IgD-negative memory B cell (primary cell): ENCODE data around the gene HCN1. TPM values are rescaled to one million over a fixed set of nuclear protein-coding genes. Genes with fewer than 3 reads are reported as not detected.
"Not testable (repeated sequence)": the region's sequence is repeated elsewhere in the genome, so short reads cannot be mapped to it uniquely, and the experiment has no call there.

ENCODE experiments used
- H3K27ac Mint-ChIP-seq, 3 donors: one replicate each; pipeline ENCODE4 v1.8.0; 2020 to 2022; ENCODE audit warnings: mild to moderate bottlenecking in 3 of 3, mixed read lengths in 3 of 3, moderate library complexity in 1 of 3
- H3K27me3 Mint-ChIP-seq: one replicate; pipeline ENCODE4 v1.8.0; 2021; ENCODE audit warnings: mixed read lengths
- H3K36me3 Mint-ChIP-seq: one replicate; pipeline ENCODE4 v1.8.0; 2020; ENCODE audit warnings: mild to moderate bottlenecking, mixed read lengths
- H3K4me1 Mint-ChIP-seq, 3 donors: one replicate each; pipeline ENCODE4 v1.8.0; 2020 to 2022; ENCODE audit warnings: mixed read lengths in 3 of 3, mild to moderate bottlenecking in 1 of 3
- H3K4me3 Mint-ChIP-seq, 4 donors: one replicate each; pipeline ENCODE4 v1.8.0; 2020 to 2022; ENCODE audit warnings: mild to moderate bottlenecking in 4 of 4, mixed read lengths in 4 of 4, moderate library complexity in 3 of 4
- H3K9me3 Mint-ChIP-seq, 3 donors: one replicate each; pipeline ENCODE4 v1.8.0; 2020 to 2021; ENCODE audit warnings: mixed read lengths in 3 of 3, mild to moderate bottlenecking in 1 of 3
- polyA plus RNA-seq: library from polyadenylated mRNA; unstranded; fragments of 300-500 nt; fragmentation: Illumina TruSeq; gene quantifications from one replicate; pipeline ENCODE4 v1.2.3, GENCODE V29; 2021

The HCN1 gene
- polyA plus RNA-seq, 1 donor from 2014 or later = not detected

DNA sequence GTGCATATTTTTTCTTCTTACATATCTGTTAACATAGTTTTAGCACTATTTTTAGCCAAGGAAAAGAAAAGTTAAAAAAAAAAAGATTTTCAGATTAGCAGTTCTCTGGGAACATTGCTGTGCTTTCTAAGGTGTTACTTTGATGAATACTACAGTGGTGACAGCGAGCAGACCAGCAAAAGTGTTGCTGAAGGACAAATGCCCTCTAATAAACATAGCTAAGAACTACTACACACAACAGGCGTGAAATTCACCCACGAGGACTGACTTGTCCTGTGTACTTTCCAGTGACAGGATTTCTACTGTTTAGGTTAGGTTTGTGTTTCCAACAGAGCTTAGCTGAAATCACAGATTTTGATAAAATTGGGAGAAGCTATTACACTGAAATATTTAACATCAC, 153.8 kb downstream of the HCN1 start:
- no peaks in the 10 kb centered on the region for H3K27me3 Mint-ChIP-seq
- no peak overlapping the region for H3K4me3 Mint-ChIP-seq
- H3K27ac Mint-ChIP-seq = no peak overlapping the region
- H3K36me3 Mint-ChIP-seq = peaks cover 2% of the 10 kb centered on the region
- no peaks in the 10 kb centered on the region for H3K4me1 Mint-ChIP-seq
- peaks cover 0 to 7% (median 2%) of the 10 kb centered on the region in 3 donors for H3K9me3 Mint-ChIP-seq

DNA sequence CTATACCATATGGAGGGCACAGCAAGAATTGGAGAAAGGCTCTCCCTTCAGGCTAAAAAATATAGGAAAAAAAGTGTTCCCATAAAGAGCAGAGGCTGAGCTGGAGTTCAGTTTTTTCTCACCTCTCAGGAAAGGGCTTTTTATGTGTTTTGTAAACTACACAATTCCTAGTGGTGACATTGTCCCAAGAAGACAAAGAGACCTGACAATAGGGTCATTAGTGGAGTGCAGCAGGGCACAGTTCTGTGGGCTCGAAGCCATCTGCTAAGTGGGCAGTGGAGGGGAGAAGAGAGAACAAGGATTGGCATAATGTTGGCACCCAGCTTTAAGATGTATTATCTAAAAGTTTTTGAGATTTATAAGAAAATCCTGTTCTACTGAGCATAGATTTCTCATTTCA, 162.5 kb downstream of the HCN1 start:
- no peaks in the 10 kb centered on the region for H3K27me3 Mint-ChIP-seq

DNA sequence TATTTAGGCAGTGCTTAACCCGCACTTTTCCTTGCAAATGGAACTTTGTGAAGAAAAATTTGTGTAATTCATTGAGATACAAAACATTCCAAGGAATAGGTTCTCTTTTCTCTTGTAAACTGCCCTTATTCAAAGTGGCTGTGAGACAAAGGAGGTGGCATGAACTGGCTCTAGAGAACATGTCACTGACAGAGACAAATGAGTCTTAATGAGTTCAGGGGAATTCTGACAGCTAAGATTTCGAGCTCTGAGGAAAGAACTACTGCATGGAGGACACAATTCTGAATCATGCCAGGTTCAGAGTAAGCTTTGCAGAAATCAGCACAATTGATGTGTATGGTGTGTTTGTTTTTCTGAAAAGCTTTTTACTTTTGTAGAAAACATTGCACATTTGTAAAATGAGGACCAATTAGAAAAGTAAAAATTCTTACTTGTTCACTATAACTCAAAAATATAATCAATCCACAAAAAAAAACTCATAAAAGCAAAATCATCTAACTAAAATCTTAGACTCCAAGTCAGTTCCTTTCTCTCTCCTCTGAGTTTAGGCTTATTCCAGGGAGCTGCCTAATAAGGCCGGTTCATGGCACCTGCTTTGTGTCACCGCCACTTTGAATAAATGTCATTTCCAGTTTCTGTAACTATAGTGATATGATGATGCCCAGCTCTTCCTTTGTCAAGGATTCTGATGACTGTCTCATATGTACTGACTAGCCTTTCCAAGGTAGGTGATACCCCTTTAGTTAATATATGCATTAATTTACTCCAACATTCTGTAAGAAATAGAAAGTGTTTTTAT, 163.2 kb downstream of the HCN1 start:
- no peak overlapping the region for H3K27ac Mint-ChIP-seq

More for the DNA sequence above, 162.5 kb downstream of the HCN1 start:
- Mint-ChIP-seq H3K9me3 (peaks cover 0 to 3% (median 0%) of the 10 kb centered on the region in 3 donors), H3K4me1 (no peaks in the 10 kb centered on the region), H3K27ac (no peak overlapping the region), H3K36me3 (peaks cover 2% of the 10 kb centered on the region), H3K4me3 (no peak overlapping the region)

DNA sequence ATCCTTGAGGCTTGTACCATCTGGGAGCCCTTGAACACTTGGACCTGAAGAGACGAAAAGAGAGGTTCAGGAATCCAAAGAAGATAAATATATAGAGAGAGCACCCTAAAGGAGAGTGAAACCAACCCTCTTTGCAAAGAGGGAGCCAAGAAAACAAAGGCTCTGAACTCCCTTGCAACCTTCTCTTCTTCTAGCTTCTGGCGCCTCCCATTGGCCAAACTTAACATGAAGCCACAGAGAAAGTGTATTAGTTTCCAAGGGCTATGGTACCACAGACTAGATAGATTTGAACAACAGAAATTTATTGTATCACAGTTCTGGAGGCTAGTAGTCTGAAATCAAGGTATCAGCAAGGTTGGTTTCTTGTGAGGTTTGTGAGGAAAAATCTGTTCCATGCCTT, 175.1 kb downstream of the HCN1 start:
- Mint-ChIP-seq H3K36me3 (no peaks in the 10 kb centered on the region), H3K27ac (no peak overlapping the region), H3K9me3 (peaks cover 0 to 6% (median under 1%) of the 10 kb centered on the region in 3 donors), H3K27me3 (no peaks in the 10 kb centered on the region), H3K4me1 (no peaks in the 10 kb centered on the region), H3K4me3 (no peak overlapping the region)

More for the DNA sequence above, 163.2 kb downstream of the HCN1 start:
- Mint-ChIP-seq H3K27me3 (no peaks in the 10 kb centered on the region), H3K36me3 (peaks cover 2% of the 10 kb centered on the region), H3K9me3 (peaks cover 0 to 3% (median 0%) of the 10 kb centered on the region in 3 donors), H3K4me1 (no peaks in the 10 kb centered on the region), H3K4me3 (no peak overlapping the region)

DNA sequence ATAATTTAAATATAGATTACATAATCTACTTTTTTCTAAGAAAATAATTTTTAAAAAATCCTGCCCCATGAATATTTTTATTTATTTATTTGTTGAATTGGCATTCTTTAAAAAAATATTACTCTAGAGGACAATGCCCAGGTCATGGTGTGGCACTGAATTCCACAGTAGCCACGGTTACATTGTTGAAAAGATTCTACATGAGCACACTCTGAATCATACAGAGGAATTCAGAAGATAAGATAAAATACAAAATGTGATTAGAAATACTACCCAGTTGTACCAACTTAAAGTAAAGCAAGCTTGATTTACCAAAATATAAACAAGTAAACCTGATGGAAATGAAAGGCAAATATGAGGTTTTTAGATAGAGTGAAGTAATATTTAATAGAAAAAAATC, 183.7 kb downstream of the HCN1 start:
- Mint-ChIP-seq H3K27ac (no peak overlapping the region), H3K4me1 (no peaks in the 10 kb centered on the region), H3K27me3 (no peaks in the 10 kb centered on the region), H3K9me3 (peaks cover 2 to 6% (median 3%) of the 10 kb centered on the region in 3 donors), H3K36me3 (no peaks in the 10 kb centered on the region), H3K4me3 (no peak overlapping the region)

DNA sequence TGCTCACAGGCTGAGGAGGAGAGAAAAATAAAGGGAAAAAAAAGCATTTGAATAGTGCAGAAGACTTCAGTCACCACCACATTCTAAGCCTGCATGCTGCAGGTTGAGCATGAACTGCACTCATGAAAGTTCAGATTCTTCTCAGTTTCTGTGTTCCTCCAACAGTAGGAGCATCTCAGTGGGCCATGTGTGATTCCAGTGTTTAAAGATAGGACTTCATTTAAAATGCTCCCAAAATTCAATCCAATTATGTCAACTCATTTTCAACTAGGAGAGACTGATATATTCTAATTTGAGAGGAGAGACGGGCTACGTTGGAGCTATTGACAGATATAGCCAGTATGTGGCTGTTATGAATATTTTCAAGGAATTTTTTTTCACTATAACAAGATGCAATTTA, 186.8 kb downstream of the HCN1 start:
- no peak overlapping the region for H3K4me3 Mint-ChIP-seq
- H3K4me1 Mint-ChIP-seq = no peaks in the 10 kb centered on the region
- H3K27me3 Mint-ChIP-seq = no peaks in the 10 kb centered on the region
- H3K9me3 Mint-ChIP-seq = peaks cover 0 to 3% (median 2%) of the 10 kb centered on the region in 3 donors
- no peak overlapping the region for H3K27ac Mint-ChIP-seq
- H3K36me3 Mint-ChIP-seq = no peaks in the 10 kb centered on the region

DNA sequence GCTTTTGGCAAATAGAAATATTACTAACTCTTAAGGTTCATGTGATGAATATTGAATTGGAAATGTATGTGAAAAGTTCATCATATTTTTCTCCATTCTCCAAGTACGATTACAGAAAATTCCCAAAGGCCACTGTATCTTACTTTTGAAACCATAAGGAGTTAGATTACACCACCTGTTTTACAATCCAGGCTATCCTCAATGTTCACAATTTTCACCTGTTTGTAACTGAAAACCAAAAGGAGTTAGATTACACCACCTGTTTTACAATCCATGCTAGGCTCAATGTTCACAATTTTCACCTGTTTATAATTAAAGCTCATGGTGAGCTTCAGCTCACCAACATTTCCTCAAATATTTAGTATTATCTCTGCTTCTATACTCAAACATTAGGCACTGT, 188.0 kb downstream of the HCN1 start:
- Mint-ChIP-seq H3K4me3 (no peak overlapping the region), H3K9me3 (peaks cover 0 to 6% (median 5%) of the 10 kb centered on the region in 3 donors), H3K4me1 (no peaks in the 10 kb centered on the region), H3K36me3 (no peaks in the 10 kb centered on the region), H3K27me3 (no peaks in the 10 kb centered on the region), H3K27ac (no peak overlapping the region)

DNA sequence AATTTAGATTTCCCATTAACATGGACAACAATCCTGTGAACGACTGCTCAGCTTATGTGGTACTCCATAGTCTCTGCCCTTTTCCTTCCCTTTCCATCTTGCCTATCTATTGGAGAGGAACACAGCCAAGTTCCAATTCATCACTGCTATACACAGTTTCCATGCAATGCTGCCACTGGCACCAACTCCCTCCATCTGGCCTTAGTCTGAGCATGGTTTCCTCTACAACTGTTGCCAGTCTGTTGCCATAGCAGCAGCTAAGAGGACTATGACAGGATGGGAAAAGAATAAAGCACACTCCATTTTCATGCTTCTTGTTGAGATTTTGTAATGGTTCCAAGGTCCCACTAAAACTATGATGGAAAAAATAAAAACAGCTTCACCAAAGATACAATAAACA, 189.0 kb downstream of the HCN1 start:
- H3K36me3 Mint-ChIP-seq = no peaks in the 10 kb centered on the region
- no peaks in the 10 kb centered on the region for H3K27me3 Mint-ChIP-seq
- peaks cover 0 to 7% (median 7%) of the 10 kb centered on the region in 3 donors for H3K9me3 Mint-ChIP-seq
- H3K27ac Mint-ChIP-seq = no peak overlapping the region
- no peaks in the 10 kb centered on the region for H3K4me1 Mint-ChIP-seq
- H3K4me3 Mint-ChIP-seq = no peak overlapping the region

DNA sequence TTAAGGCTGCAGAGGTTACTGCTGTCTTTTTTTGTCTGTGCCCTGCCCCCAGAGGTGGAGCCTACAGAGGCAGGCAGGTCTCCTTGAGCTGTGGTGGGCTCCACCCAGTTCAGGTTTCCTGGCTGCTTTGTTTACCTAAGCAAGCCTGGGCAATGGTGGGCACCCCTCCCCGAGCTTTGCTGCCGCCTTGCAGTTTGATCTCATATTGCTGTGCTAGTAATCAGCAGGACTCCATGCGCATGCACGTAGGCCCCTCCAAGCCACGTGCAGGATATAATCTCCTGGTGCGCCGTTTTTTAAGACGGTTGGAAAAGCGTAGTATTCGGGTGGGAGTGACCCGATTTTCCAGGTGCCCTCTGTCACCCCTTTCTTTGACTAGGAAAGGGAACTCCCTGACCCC, 197.2 kb downstream of the HCN1 start:
- not testable (repeated sequence) for H3K4me1 Mint-ChIP-seq, H3K9me3 Mint-ChIP-seq, H3K27me3 Mint-ChIP-seq, H3K27ac Mint-ChIP-seq, H3K4me3 Mint-ChIP-seq, H3K36me3 Mint-ChIP-seq

DNA sequence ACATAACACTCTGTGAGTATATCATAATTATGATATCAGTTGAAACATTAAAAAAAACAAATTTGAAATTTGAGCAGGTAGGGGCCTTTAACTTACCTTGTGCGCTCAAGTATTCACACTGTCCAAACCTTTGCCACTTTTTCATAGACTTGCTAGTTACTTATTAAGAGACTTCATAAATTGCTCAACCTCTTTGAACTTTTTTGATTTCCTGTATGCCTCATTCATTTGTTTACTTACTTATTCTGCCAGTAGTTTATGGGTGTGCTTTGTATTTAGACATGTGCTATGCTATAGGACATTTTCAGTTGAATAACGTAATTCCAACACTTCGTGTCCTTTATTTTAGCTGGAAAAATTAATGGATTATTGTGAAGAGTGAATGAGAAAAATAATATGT, 204.8 kb downstream of the HCN1 start:
- Mint-ChIP-seq H3K9me3 (peaks cover 2 to 16% (median 2%) of the 10 kb centered on the region in 3 donors), H3K36me3 (peaks cover 2% of the 10 kb centered on the region), H3K27me3 (no peaks in the 10 kb centered on the region), H3K27ac (no peak overlapping the region), H3K4me3 (no peak overlapping the region), H3K4me1 (no peaks in the 10 kb centered on the region)

DNA sequence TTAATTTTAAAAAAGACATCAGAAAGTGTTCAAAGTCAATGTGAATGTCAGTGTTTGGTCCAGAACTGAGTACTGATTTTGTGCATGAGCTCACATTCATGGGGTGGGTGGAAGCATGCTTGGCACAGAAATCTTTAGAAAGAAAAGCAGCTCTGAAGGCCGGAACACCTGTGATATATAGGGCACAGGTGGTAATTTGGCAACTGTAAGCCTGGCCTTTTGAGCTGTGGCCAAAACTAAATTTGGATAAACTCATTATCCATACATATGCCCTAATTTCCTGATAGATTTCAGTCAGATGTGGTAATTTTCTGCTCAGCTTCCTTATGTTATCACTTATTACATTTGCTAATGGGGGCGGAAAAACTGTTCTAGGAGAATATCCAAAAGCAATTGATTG, 211.4 kb downstream of the HCN1 start:
- no peak overlapping the region for H3K27ac Mint-ChIP-seq
- peaks cover 0 to 2% (median 0%) of the 10 kb centered on the region in 3 donors for H3K4me1 Mint-ChIP-seq
- no peaks in the 10 kb centered on the region for H3K36me3 Mint-ChIP-seq
- no peak overlapping the region for H3K4me3 Mint-ChIP-seq
- no peaks in the 10 kb centered on the region for H3K27me3 Mint-ChIP-seq
- H3K9me3 Mint-ChIP-seq = peaks cover 0 to 18% (median 0%) of the 10 kb centered on the region in 3 donors

DNA sequence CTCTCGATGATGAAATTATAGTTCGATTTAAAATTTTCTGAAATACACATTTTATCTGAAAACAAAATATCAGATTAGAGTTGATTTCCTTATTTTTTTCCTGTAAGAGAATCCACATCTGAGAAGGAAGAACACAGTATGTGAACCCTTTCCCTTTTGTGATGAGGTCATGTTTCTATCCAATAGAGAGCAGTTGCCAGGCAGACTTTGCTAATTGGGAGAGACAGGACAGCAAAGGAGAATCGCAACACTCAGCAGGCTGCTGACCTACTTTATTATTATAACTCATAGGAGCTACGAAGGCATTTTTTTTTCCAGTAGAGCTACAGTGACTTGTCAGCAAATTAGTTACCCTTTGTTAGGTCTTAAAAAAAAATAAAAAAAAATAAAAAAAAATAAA, 242.1 kb downstream of the HCN1 start:
- H3K36me3 Mint-ChIP-seq = no peaks in the 10 kb centered on the region
- no peaks in the 10 kb centered on the region for H3K27me3 Mint-ChIP-seq
- no peak overlapping the region for H3K27ac Mint-ChIP-seq
- H3K4me3 Mint-ChIP-seq = no peak overlapping the region
- H3K9me3 Mint-ChIP-seq = peaks cover 0 to 4% (median 4%) of the 10 kb centered on the region in 3 donors
- no peaks in the 10 kb centered on the region for H3K4me1 Mint-ChIP-seq

DNA sequence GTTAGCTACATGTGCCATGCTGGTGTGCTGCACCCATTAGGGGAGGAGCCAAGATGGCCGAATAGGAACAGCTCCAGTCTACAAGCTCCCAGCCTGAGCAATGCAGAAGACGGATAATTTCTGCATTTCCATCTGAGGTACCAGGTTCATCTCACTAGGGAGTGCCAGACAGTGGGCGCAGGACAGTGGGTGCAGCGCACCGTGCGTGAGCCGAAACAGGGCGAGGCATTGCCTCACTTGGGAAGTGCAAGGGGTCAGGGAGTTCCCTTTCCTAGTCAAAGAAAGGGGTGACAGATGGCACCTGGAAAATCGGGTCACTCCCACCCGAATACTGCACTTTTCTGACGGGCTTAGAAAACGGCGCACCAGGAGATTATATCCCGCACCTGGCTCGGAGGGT, 251.3 kb downstream of the HCN1 start:
- H3K27me3 Mint-ChIP-seq, H3K4me1 Mint-ChIP-seq: not testable (repeated sequence)

DNA sequence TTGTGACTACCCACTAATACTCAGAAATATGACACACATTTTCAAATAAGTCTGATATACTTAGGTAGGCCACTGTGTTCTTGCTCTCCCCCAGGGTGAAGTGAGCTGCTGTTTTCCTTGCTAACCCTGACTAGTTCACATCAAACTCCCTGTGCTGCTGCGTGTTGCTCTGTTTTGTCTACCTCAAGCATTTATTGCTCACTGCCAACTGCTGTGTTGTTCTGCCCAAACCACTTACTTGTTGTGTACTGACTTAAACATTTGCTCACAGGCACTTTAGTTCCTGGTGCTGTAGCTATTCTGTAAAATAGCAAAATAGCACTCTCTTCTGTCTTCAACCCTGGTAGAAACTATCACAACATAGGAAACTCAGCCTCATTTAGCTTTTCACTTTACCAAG, 255.7 kb downstream of the HCN1 start:
- H3K4me1 Mint-ChIP-seq = no peaks in the 10 kb centered on the region
- H3K4me3 Mint-ChIP-seq = no peak overlapping the region
- peaks cover 2 to 11% (median 2%) of the 10 kb centered on the region in 3 donors for H3K9me3 Mint-ChIP-seq
- no peaks in the 10 kb centered on the region for H3K36me3 Mint-ChIP-seq
- no peak overlapping the region for H3K27ac Mint-ChIP-seq
- no peaks in the 10 kb centered on the region for H3K27me3 Mint-ChIP-seq

More for the DNA sequence above, 251.3 kb downstream of the HCN1 start:
- peaks cover 0 to 11% (median 6%) of the 10 kb centered on the region in 3 donors for H3K9me3 Mint-ChIP-seq
- not testable (repeated sequence) for H3K36me3 Mint-ChIP-seq, H3K4me3 Mint-ChIP-seq, H3K27ac Mint-ChIP-seq

DNA sequence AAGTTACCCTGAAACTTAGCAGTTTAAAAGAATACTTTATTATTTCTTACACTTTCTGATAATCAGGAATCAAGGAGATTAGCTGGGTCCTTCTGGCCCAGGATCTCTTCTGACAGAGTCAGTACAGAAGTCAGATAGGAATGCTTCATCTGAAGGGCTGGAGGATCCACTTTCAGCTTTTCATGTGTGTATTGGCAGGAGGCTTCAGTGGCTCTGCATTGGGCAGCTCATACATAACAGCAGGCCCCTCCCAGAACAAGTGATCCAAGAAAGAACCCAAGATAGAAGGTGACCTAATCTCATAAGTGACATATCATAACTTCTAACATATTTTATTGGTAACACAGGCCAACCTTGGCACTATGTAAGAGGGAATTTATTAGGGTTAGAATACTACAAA, 258.4 kb downstream of the HCN1 start:
- Mint-ChIP-seq H3K27ac (no peak overlapping the region), H3K9me3 (peaks cover 2 to 17% (median 4%) of the 10 kb centered on the region in 3 donors), H3K36me3 (no peaks in the 10 kb centered on the region), H3K4me1 (no peaks in the 10 kb centered on the region), H3K27me3 (no peaks in the 10 kb centered on the region), H3K4me3 (no peak overlapping the region)
